Measurements from ENCODE around the gene MYO7B.

GRCh38 chr2:127545189-127545588 is 9.7 kb downstream of the MYO7B start:
- TF ChIP-seq POLR2A (IDR thresholded peaks at IDR 0.05) = no peak
- TF ChIP-seq, protein P1, sequence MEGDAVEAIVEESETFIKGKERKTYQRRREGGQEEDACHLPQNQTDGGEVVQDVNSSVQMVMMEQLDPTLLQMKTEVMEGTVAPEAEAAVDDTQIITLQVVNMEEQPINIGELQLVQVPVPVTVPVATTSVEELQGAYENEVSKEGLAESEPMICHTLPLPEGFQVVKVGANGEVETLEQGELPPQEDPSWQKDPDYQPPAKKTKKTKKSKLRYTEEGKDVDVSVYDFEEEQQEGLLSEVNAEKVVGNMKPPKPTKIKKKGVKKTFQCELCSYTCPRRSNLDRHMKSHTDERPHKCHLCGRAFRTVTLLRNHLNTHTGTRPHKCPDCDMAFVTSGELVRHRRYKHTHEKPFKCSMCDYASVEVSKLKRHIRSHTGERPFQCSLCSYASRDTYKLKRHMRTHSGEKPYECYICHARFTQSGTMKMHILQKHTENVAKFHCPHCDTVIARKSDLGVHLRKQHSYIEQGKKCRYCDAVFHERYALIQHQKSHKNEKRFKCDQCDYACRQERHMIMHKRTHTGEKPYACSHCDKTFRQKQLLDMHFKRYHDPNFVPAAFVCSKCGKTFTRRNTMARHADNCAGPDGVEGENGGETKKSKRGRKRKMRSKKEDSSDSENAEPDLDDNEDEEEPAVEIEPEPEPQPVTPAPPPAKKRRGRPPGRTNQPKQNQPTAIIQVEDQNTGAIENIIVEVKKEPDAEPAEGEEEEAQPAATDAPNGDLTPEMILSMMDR (IDR thresholded peaks at IDR 0.05) = no peak

Measured in thyroid gland (tissue), 4 donors.